ENCODE results near the gene FAS. TPM values are rescaled to one million over a fixed set of nuclear protein-coding genes. Genes with fewer than 3 reads are reported as not detected.

The FAS gene
- total RNA-seq, 2 experiments from 2014 or later = 48.6 to 49.0 TPM

DNA sequence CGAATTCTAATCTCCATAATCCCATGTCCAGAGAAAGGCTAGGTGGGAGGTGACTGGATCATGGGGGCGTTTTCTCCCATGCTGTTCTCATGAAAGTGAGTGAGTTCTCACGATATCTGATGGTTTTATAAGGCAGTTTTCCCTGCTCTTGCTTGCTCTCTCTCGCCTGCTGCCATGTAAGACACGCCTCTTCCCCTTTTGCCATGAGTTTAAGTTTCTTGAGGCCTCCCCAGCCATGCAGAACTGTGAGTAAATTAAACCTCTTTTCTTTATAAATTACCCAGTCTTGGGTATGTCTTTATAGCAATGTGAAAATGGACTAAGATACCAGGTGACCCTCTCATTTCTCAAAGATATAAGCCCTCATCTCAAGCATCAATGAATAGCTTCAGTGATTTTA lies 36.9 kb upstream of the FAS start:
- H3K36me3 Mint-ChIP-seq (ENCODE audit: low read depth) = no peaks in the 10 kb centered on the region
- TF ChIP-seq, protein P1, sequence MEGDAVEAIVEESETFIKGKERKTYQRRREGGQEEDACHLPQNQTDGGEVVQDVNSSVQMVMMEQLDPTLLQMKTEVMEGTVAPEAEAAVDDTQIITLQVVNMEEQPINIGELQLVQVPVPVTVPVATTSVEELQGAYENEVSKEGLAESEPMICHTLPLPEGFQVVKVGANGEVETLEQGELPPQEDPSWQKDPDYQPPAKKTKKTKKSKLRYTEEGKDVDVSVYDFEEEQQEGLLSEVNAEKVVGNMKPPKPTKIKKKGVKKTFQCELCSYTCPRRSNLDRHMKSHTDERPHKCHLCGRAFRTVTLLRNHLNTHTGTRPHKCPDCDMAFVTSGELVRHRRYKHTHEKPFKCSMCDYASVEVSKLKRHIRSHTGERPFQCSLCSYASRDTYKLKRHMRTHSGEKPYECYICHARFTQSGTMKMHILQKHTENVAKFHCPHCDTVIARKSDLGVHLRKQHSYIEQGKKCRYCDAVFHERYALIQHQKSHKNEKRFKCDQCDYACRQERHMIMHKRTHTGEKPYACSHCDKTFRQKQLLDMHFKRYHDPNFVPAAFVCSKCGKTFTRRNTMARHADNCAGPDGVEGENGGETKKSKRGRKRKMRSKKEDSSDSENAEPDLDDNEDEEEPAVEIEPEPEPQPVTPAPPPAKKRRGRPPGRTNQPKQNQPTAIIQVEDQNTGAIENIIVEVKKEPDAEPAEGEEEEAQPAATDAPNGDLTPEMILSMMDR (IDR thresholded peaks at IDR 0.05) = no peak
- ChIA-PET POLR2A (no interaction called here), CTCF (interaction anchor here (0.8 to 1.8 kb wide), 3 partner anchors 8 to 76 kb away, joined by 3 to 6 read pairs (median 4); no protein-coding TSS in a partner anchor)
- no peaks in the 10 kb centered on the region for H3K27me3 Mint-ChIP-seq
- DNase-seq = no peak
- no peak overlapping the region for H3K27ac Mint-ChIP-seq
- no peaks in the 10 kb centered on the region for H3K9me3 Mint-ChIP-seq
- H3K4me1 Mint-ChIP-seq (ENCODE audit: low read depth) = no peaks in the 10 kb centered on the region
- ATAC-seq = no peak
- intact Hi-C loops (cut with micrococcal nuclease) = no loop called here
- no peak overlapping the region for H3K4me3 Mint-ChIP-seq

DNA sequence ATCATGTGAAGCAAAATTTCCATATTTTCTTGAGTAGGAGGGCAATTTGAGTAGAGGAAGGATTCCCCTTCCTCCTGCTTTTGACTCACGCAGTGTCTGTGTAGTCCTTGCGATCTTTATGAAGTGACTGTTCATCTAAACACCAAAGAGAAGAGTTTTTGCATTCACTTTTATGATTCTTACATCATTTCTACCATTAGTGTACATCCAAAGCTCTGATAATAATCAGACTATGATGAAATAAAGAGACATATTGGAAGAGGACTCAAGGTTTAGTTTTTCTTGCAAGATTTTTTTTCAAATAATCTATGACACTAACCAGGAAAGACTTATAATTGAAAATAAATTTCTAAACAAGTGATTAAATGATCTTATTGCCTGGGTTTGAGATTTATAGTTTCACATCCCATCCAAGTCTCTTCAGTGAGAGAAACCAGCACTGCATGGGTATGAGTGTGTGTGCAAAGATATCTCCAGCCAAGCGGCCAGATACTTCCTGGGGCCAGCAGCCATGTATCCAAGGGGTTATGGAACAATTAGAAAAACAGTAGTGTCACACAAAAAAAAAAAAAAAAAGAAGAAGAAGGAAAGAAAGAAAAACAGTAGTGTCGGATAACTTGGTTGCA lies 36.0 kb upstream of the FAS start:
- CTCF ChIA-PET = interaction anchor here (0.8 to 1.8 kb wide), 3 partner anchors 9 to 259 kb away, joined by 3 to 4 read pairs (median 3); no protein-coding TSS in a partner anchor
- H3K4me3 Mint-ChIP-seq = no peak overlapping the region
- no peak overlapping the region for H3K27ac Mint-ChIP-seq
- H3K9me3 Mint-ChIP-seq = no peaks in the 10 kb centered on the region
- no peak for DNase-seq
- H3K4me1 Mint-ChIP-seq (ENCODE audit: low read depth) = no peaks in the 10 kb centered on the region
- TF ChIP-seq, protein P1 (IDR thresholded peaks at IDR 0.05) = no peak
- no peak for ATAC-seq
- no peaks in the 10 kb centered on the region for H3K36me3 Mint-ChIP-seq (ENCODE audit: low read depth)
- intact Hi-C loops (cut with micrococcal nuclease) = no loop called here
- POLR2A ChIA-PET = no interaction called here
- no peaks in the 10 kb centered on the region for H3K27me3 Mint-ChIP-seq

DNA sequence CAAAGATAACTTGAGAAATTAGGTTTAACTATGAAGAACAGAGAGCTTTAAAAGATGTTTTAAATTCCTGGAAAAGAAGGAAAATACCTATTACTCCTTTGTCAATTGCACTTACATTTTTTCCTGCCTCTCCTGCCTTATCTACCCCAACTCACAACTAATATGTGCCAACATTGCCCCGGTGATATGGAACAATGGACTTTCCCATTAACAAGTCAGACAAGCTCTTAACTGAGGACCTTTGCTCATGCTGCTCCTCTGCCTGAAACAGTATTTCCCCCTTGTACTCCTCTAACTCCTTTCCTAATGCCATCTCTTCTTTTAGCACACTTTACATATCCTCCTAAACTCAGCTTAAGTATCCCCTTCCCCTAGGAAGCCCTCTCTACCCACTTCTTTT lies 33.2 kb upstream of the FAS start:
- Mint-ChIP-seq H3K27me3 (no peaks in the 10 kb centered on the region), H3K27ac (no peak overlapping the region), H3K36me3 (ENCODE audit: low read depth) (no peaks in the 10 kb centered on the region), H3K9me3 (no peaks in the 10 kb centered on the region), H3K4me1 (ENCODE audit: low read depth) (peaks cover 18% of the 10 kb centered on the region), H3K4me3 (no peak overlapping the region)
- ATAC-seq = no peak
- TF ChIP-seq, protein P1 (IDR thresholded peaks at IDR 0.05) = no peak
- POLR2A ChIA-PET = interaction anchor here (0.6 to 1.2 kb wide), 4 partner anchors 14 to 389 kb away, joined by 3 read pairs; no protein-coding TSS in a partner anchor
- intact Hi-C loops (cut with micrococcal nuclease) = no loop called here
- no peak for DNase-seq
- CTCF ChIA-PET = interaction anchor here (1.1 to 2.2 kb wide), 6 partner anchors 12 to 260 kb away, joined by 3 to 6 read pairs (median 4); partner anchors contain the start of gene FAS

DNA sequence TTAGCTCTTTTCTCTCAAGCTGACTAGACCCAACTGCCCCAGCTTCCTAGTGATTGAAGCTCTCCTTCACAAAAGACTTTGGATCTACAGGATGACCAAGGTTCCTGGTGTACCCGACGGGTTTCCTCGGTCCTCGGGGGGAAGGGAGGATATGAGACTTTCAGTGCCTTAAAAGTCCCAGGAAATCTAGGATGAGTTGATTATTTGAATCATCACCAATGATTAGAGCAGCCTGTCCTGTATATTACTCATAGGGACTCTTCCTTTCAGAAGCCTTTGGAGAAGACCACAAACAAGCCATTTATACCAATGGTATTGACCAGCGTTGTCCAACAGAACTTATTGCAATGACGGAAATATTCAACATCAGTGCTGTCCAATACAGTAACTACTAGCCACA lies 31.9 kb upstream of the FAS start:
- H3K27me3 Mint-ChIP-seq = no peaks in the 10 kb centered on the region
- TF ChIP-seq, protein P1 (IDR thresholded peaks at IDR 0.05) = no peak
- intact Hi-C loops (cut with micrococcal nuclease) = no loop called here
- CTCF ChIA-PET = interaction anchor here (1.3 to 2.2 kb wide), 4 partner anchors 13 to 31 kb away, joined by 3 to 5 read pairs (median 5); partner anchors contain the start of gene FAS
- H3K4me1 Mint-ChIP-seq (ENCODE audit: low read depth) = peaks cover 24% of the 10 kb centered on the region
- H3K27ac Mint-ChIP-seq = no peak overlapping the region
- no peak for ATAC-seq
- DNase-seq = no peak
- no peaks in the 10 kb centered on the region for H3K9me3 Mint-ChIP-seq
- no peak overlapping the region for H3K4me3 Mint-ChIP-seq
- no peaks in the 10 kb centered on the region for H3K36me3 Mint-ChIP-seq (ENCODE audit: low read depth)
- POLR2A ChIA-PET = no interaction called here

DNA sequence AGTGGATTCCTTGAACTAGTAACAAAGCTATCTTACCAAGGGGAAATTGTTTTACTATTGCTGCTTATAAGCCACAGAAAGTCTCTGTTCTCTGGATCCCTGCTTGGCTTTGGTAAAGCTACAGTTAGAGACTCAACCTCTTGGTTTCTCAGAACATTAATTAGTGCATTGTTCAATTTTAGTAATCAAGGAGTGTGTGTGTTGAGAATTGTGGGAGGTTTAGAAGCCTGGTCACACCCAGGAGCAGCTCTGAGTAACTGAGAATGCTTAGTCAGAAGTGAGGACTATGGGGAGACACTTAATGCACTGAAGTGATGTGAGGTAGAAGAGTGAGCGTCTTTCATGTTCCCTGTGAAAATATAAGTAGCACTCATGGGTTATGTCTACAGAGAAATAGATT lies 29.8 kb upstream of the FAS start:
- Mint-ChIP-seq H3K9me3 (no peaks in the 10 kb centered on the region), H3K4me1 (ENCODE audit: low read depth) (peaks cover 24% of the 10 kb centered on the region), H3K27me3 (no peaks in the 10 kb centered on the region), H3K36me3 (ENCODE audit: low read depth) (no peaks in the 10 kb centered on the region), H3K4me3 (no peak overlapping the region), H3K27ac (no peak overlapping the region)
- ChIA-PET CTCF (interaction anchor here (0.8 to 1.9 kb wide), 6 partner anchors 16 to 256 kb away, joined by 3 to 9 read pairs (median 3); no protein-coding TSS in a partner anchor), POLR2A (interaction anchor here (0.6 to 1.4 kb wide), 2 partner anchors 285 to 290 kb away, joined by 3 read pairs; partner anchors contain the start of gene LIPA)
- intact Hi-C loops (cut with micrococcal nuclease) = no loop called here
- TF ChIP-seq, protein P1 (IDR thresholded peaks at IDR 0.05) = no peak
- ATAC-seq (peak; percentile 89), DNase-seq (no peak)

Measured in activated CD8-positive, alpha-beta T cell treated with anti-CD3 and anti-CD28 coated beads for 36 hours (primary cell).